GM23248 (cell line): ENCODE results near the gene UGT2B7.

Source experiments
- EZH2 ChIP-seq: fragments of 200-600 bp; sonication (generic); IDR thresholded peaks from 2 replicates; pipeline ENCODE4 v1.6.1; 2018; ENCODE audit warnings: antibody characterized with exemption, mild to moderate bottlenecking; ENCODE audit not compliant: insufficient read depth, poor library complexity, severe bottlenecking
- EZH2phosphoT487 ChIP-seq: fragments of 200-600 bp; sonication (generic); IDR thresholded peaks from 2 replicates; pipeline ENCODE4 v1.6.1; 2018; ENCODE audit warnings: antibody characterized with exemption, moderate library complexity, mild to moderate bottlenecking, low read depth; ENCODE audit not compliant: insufficient read depth

DNA sequence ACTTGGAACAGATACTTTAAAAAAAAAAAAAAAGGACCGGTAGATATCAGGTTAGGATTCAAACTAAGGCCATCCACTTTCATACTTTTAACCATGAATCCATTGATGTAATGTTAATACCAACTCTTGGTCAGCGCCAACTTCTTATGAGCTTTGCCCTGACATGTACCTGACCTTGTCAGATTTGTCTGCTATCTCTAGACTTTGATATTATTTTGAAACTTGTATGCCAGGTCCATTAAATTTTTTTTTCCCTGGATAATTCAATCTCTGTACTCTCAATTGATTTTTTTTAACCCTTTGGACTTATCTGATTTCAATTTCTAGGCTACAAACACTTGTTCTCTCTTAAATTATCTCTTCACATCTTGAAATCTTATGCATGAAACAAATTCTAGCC is 27.2 kb upstream of the UGT2B7 start:
- no peak for TF ChIP-seq EZH2
- TF ChIP-seq EZH2phosphoT487 = no peak
